Activated naive CD8-positive, alpha-beta T cell treated with anti-CD3 and anti-CD28 coated beads, Interleukin-2, amount 50 U/mL, for 16 hours (primary cell): ENCODE results near the gene MAFG.

Source experiments
- DNase-seq: peaks from one replicate; pipeline ENCODE4 v3.0.0-alpha.2; 2020; ENCODE audit warnings: low read depth, low spot score

Gene MAFG

GRCh38 chr17:81939881-81940385 is 12.4 kb upstream of the MAFG start:
- DNase-seq: no peak

GRCh38 chr17:81939218-81939617 is 11.7 kb upstream of the MAFG start:
- DNase-seq: no peak

GRCh38 chr17:81935709-81936084 is 8.2 kb upstream of the MAFG start:
- no peak for DNase-seq

- DNase-seq: no peak
These were observed 7.5 kb upstream of the MAFG start for GRCh38 chr17:81934850-81935708.

- DNase-seq: no peak
These were observed 6.7 kb upstream of the MAFG start for GRCh38 chr17:81934098-81934757.

- no peak for DNase-seq
These were observed 5.7 kb upstream of the MAFG start for GRCh38 chr17:81933178-81933699.

GRCh38 chr17:81932333-81932983 is 4.9 kb upstream of the MAFG start:
- no peak for DNase-seq

- DNase-seq: no peak
These were observed 4.2 kb upstream of the MAFG start for GRCh38 chr17:81931557-81932332.

- DNase-seq: no peak
These were observed 3.6 kb upstream of the MAFG start for GRCh38 chr17:81931189-81931556.

- no peak for DNase-seq
These were observed 2.9 kb upstream of the MAFG start for GRCh38 chr17:81930142-81931125.

GRCh38 chr17:81929253-81930141 is 2.0 kb upstream of the MAFG start:
- DNase-seq: no peak

- no peak for DNase-seq
These were observed 1.2 kb upstream of the MAFG start for GRCh38 chr17:81928544-81929252.

- no peak for DNase-seq
These were observed 333 bp downstream of the MAFG start for GRCh38 chr17:81927152-81927652.

GRCh38 chr17:81926451-81927151 is 934 bp downstream of the MAFG start:
- peak; percentile 34 for DNase-seq

GRCh38 chr17:81925860-81926450 is 1.6 kb downstream of the MAFG start:
- no peak for DNase-seq

GRCh38 chr17:81924557-81925532 is 2.7 kb downstream of the MAFG start:
- DNase-seq: no peak
